Ramos (cell line): ENCODE measurements around the gene MSI2.

Experiments used
- in situ Hi-C: fragments of 300-500 bp; cut with MboI; formaldehyde crosslinking; loops from one replicate; pipeline ENCODE4 v1.14.3; 2022; ENCODE audit warnings: low sequenced_read_pairs; ENCODE audit not compliant: unreplicated experiment

Gene MSI2

DNA sequence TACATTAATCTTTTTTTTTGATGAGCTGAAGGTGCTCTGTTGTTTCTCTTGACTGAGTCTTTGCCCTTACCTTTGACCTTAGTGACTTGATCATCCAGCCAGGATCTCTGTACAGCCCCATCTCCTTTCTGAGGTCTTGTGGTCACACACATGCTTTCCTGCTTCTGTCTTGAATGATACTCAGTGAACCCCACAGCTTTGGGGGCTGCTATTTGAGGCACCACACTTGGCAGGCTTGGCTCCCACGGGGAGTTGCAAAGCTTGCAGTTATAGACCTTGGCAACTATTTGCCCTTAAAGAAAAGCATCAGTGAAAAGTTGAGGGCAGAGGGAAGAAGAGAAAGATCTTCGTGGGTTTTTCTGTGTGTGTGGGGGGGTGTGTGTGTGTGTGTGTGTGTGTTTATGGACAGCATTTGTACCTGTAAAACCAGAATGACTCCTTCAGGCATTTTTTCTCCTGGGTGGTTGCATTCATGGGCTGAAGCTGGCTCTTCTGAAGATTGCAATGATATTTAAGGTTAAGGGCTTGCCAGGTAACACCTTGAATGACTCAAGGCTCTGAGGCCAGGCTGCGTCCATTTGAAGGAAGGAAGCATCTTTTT, 101.6 kb downstream of the MSI2 start:
- in situ Hi-C loops, result loop anchor here (10.0 kb wide), 1 partner anchor 197 kb away; no protein-coding TSS in a partner anchor

DNA sequence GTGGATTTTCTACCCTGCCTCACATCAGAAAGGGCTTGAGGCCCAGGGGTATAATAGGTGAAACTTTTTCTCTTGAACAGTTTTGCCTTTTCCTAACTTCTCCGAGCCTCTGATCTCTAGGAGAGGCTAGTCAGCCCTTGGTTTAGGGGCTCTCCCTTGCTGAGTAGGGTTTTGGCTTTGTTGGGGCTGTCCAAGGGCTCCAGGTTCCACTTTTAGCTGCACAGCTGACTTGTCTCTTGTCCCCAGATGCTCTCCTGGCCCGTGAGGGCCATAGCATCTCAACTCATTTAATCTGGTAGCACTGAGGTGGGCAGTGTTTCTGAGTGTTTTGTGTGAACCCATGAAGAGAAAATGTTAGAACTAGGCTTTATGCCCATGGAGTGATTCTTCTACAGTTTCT, 103.9 kb downstream of the MSI2 start:
- in situ Hi-C loops, result no loop called here

DNA sequence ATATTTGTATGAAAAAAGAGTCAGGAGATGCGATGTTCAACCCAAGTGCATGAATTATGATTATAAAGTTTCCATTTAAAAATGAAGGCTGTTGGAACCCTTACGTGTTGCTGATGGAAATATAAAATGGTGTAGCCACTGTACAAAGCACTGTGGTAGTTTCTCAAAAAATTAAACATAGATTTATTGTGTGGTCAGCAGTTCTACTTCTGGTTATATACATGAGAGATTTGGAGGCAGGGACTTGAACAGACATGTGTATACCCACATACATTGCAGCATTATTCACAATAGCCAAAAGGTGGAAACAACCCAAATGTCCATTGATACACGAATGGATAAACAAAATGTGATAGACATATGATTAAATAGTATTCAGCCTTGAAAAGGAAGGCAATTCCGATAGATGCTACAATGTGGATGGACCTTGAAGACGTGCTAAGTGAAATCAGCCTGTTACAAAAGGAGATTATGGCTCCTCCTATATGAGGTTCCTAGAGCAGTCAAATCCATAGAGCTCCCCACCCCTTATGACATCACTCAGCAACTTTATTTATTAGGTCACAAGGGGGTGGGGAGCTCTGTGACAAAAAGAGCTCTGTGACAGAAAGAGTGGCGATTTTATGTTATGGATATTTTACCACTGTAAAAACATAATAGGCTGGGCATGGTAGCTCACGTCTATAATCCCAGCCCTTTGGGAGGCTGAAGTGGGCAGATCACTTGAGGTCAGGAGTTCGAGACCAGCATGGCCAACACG, 106.7 kb downstream of the MSI2 start:
- in situ Hi-C loops, result no loop called here

DNA sequence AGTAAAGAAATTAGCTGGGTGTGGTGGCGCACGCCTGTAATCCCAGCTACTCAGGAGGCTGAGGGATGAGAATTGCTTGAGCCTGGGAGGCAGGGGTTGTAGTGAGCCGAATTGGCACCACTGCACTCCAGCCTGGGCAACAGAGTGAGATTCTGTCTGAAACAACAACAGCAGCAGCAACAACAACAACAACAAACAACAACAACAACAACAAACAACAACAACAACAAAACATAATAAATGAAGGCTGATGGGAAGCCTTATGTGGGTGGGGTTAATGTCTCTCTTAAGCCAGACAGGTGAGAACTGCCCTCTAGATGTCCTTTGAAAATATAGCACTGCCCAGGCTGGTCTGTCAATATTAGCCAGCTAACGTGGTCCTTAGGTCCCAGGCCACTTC, 107.3 kb downstream of the MSI2 start:
- in situ Hi-C loops, result no loop called here

DNA sequence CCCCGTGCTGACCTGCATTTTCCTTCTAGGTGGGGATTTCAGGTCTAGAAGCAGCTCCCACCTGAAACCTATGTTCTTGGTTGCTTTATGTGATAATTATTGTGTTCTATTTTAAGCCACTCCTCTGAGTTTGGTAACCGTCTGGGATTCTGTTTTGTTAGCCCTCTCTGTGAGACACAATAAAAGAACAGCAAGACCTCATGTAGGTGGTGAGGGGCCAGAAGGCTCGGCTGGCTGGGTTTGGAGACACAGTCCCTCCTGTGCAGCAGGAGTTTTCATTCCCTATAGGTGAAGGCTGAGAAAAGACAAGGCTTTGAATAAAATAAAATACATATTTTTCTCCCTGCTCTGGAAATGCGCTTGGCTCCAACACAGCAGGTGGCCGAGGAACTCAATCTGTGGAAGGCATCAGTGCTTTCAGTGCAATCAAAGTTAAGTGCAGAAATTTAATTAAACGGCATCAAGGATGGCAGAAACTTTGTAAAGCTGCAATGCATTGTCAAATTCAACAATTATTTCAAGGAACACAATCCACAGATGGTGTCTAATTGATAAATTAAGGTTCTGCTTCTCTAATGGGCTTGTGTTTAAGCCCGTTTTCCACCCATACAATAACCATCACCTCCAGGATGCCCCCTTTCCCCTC, 107.8 kb downstream of the MSI2 start:
- in situ Hi-C loops, result no loop called here

DNA sequence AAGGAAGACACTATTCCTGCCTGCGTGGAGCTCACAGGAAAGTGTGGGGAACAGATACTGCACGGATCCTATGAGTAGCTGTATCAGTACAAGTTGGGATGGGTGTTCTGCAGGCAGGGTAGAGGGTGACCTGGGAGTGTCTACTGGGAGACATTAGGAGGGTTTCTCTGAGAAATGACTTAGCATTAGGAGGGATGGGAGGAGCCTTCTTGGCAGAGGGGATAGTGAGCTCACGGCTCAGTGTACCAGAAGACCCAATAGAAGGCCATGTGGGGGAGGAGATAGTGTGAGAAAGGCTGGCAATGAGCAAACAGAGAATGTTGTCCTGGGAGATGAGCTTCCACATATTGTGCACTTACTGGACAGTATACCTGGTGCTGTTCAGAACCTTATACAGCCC, 109.1 kb downstream of the MSI2 start:
- in situ Hi-C loops, result no loop called here

DNA sequence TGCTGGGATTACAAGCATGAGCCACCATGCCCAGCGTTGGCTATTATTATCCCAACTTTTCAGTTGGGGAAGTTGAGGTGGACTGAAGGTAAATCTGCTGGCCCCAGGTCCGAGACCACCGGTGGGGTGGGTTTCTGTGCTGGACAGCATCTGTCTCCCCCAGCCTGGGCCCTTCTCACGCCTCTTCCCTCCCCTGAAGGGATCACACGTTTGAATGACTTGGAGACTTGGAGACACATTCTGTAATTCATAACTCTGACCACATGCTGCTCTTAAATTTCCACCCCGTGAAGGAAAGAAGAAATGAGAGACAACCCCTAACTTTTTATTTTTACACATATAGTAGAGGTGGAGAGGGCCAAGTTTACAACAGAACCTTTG, 109.8 kb downstream of the MSI2 start:
- in situ Hi-C loops, result no loop called here

DNA sequence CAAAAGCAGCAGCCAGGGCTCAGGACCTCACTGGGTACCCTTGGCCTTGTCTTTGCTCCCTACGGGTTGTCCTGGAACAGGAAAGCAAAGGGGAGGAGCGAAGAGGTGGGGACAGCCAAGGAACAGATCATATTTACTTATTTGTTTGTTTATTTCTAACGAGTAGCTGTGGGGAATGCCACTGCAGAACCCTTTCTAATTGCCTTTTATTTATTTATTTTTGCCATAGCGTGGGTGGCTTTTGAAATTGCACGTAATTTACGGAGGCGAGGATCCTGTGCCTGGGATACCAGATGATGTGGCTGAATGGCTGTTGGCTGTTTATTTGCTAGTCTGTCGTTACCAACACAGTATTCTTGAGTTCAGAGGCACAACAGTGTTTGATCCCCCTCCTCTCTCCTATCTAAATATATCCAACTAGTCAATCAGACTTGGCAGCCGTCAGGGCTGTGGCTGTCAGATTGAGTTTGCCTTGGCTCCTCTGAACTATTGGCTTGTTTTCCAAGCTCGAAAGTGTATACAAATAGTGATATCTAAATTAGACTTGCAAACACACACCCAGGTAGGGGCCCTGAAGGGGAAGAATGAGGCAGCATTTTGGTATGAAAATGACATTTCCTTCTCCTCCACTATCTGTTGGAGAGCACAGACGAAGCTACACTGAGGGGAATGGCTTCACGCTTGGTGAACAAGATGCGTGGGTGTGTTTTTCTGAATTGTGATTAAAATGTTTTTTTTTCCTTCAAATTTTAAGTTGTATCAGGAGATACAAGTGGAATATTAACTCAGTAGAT, 110.4 kb downstream of the MSI2 start:
- in situ Hi-C loops, result no loop called here

DNA sequence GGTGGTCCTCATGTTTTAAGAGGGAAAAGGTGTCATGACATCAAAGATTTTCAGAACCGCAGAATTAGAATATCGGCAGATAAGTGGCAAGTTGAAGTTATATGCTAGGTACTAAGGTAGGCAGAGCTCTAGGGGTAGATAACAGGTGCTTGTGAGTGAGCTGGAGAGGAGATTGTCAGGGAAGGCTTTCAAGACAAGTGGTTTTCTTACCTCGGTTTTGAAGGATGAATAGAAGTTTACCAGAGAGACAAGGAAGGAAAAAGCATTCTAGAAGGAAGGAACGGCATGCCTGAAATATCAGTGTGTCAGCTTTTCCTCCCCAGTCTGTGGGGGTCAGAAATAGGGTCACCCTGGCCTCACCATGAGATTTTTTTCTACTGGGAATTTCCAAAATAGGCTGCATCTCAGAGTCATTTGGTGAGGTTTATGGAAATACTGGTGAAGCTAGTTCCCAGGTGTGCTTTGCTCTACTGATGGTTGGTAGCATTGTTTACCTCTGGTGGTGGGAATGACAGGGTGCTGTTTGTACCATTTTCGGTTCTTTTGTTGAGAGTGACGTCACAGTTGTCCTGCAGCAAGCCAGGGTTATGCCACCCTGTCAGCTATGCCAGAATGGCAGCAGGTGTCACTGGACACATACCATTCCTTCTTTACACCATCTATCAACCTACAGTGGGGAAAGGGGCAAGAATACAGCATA, 112.5 kb downstream of the MSI2 start:
- in situ Hi-C loops, result no loop called here

DNA sequence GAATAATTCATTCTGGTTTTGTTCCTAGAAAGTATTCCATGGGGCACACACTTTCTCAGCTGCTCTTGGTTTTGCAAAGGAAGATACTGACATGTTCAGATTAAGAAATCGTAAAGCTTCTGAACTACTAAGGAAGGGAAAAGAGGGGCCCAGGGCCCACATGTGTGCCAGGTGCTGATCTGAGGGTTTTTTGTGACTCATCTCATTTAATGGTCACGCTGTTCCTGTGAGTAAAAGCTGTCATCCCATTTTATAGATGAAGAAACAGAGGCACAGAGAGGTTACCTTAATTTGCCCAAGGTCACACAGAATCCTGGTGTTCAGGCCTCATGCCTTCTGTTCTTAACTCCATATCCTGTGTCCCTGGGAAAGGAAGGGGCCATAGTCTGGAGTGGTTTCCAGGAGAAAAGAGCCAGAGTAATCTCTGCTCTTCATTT, 113.2 kb downstream of the MSI2 start:
- in situ Hi-C loops, result no loop called here

DNA sequence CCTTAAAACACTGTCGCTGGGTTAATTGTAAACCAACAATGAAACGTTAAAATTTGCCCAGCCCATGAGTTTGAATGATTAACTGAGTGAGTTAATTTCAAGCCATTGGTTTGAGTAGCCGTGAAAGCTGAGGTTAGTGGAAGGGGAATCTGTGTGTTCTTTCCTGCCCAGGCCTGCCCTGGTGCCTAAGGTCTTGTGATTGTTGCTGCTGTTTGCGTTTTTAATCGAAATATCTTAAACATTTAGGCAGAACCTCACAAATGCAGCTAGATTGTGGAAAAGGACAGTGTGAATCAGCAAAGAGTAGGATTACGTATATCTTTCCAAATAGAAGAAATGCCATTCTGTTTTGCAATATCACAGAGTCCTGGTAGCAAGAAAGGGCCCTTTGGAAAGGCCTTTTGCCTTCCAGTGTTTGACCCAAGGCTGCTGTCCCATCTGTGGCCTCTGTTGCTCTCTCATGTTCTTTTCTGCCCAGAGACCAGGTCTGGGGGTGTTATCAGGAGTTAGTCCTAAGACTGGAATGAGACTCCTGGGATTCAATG, 113.8 kb downstream of the MSI2 start:
- in situ Hi-C loops, result no loop called here

DNA sequence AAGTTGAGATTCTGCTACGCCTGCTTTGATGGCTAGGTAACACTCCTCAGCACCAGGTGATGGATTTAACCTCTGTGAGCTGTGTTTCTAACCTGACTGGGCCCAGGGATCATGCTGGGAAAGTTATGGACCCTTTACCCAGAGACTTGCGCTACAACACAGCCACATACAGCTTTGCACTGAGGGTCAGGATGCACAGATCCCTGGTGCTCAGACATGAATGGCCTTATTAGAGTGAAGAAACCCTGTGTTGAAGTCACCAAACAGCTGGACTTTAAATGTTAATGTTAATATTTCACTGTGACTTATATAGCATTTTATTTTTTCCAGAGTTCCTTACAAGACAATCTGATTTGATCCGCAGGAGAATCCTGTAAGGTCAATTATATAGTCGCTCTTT, 114.3 kb downstream of the MSI2 start:
- in situ Hi-C loops, result no loop called here

DNA sequence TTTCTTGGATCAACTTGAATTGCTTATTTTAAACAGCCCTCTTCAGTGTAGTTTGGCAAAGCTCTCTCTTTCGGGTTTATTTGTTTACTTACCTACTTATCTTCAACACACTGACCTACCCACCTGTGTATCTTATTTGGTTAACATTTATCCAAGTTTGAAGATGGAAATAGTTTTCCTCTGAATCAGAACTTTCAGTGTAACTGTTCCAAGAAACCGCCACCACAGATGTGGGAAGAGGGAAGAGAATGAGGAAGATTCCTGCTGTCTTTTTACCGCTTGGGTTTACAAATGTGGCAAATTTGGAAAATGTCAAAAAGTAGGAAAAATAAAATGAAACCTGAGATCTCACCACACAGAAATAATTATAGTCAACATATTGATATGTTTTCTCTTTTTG, 115.8 kb downstream of the MSI2 start:
- in situ Hi-C loops, result no loop called here

DNA sequence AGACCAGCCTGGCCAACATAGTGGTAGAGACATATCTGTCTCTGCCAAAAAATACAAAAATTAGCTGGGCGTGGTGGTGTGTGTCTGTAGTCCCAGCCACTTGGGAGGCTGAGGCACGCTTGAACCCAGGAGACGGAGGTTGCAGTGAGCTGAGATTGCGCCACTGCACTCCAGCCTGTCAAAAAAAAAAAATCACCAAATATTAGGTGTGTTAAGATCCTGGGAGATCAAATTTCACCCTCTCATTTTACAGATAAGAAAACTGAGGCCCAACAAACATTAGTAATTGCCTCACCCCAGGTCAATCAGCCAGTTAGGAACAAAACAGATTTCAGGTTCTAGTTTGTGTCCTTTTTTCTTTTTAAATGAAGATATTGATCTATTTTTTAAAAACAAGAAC, 116.7 kb downstream of the MSI2 start:
- in situ Hi-C loops, result no loop called here

DNA sequence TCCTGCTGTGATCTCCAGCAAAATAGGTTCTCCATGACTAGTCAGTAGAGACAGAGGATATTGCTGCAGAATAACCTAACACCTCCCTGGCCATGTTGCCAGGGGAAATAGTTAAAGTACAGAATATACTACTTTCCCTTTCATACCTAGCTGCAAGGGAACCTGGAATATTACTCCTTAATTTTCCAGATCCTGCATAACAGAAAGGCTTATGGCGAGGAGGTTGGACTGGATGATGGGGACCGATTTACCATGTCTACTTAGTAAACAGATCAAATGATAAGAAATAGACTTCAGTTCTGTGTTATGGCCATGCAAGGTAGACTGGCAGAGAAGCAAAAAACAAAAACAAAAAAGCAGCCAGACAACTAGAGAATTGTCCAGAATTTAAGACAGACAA, 117.4 kb downstream of the MSI2 start:
- in situ Hi-C loops, result no loop called here

DNA sequence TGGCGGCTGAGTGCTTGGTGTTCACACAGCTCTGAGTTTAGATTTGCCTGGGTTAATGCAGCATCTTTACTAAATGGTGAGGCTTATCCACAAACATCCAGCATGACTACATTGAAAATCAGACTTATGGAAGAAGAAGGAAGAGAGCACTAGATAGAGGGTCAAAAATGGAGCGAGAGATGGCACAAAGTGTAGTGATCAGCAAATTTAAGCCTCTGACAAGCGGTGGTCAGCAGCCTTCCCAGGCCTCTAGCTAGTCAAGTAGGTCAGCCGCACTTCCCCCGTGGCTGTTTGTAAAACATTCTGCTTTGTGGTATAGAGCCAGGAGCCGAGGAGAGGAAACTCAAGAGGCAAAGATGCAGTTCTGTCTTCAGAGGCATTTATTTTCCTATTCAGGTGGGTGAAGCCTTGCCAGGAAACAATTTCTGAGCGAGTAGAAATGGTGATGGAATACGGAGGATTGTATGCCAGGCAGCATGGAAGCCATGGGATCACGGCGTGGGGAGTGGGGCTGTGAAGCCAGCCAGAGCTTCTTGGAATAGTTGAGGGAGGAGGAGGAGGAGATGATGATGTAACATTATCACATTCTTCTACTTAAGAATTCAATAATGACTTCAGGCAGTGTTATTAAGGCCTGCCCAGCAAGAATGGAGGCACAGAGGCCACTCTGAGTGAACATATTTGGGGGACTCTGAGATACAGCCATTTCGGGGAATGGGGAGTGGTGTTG, 118.9 kb downstream of the MSI2 start:
- in situ Hi-C loops, result no loop called here

DNA sequence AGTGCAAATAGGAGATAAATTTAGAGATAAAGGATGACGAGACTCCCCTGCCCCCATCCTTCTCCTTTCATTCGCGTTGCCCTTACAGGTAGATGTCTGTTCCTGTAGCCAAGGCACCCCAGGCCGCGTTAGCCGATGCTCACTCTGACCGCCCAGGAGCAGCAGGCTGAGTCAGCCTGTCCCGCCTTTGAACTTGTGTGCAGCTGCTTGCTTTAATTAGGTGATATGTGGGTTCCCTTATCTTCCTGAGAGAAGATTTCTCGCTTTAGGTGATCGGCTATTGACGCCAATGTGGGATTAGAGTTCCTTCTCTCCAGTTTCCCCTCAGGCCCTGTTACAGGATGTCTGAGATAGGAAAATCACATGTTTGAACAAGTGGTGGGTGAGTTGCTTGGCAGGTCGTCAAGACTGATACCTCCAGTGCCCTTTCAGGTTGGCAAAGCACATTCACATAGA, 119.5 kb downstream of the MSI2 start:
- in situ Hi-C loops, result no loop called here

DNA sequence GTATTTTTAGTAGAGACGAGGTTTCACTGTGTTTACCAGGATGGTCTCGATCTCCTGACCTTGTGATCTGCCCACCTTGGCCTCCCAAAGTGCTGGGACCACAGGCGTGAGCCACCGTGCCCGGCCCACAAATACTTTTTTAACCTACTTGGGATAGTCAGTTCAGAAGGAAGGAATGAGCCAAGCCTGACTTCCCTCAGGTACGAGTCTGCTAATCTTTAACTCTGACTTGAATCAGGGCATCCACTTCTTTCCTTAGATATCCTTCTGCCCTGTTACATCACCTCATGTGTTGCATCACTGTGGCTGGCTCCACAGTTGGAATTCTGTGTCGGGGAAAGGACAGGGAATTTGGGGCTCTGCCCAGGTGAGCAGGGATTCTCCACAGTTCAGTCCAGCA, 120.8 kb downstream of the MSI2 start:
- in situ Hi-C loops, result no loop called here

DNA sequence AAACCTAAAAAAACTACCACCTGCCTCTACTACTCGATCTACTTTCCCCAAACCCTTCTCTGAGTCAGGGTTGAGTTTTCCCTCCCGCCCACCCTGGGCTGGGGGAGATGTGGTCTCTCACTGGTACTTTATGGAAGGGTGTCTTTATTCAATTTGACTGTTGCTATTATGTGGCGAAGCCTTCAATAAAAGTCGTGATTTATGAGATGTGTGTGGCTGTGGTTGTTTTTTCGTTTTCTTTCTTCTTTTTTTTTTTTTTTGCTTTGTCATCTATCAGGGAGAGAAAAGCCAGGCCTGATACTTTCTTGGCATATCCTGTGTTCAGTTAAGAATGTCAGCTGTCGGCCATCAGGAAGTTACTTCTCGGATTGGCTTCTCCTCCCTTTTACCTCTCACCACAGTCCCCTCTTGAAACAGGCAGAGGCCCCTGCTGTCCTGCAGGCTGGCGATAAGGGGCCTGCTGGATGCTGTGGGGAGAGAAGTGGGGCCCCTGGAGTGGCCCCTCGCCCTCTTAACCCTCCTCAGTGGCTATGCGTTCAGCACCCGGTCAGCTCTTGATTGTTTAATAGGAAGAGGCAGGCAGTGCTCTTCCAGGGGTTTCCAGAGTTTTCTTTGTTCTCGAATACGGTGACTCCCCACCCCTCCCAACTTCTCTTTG, 123.0 kb downstream of the MSI2 start:
- in situ Hi-C loops, result no loop called here
